Measurements from ENCODE around the gene PVALB.

GRCh38 chr22:36795633-36796032 lies 21.2 kb downstream of the PVALB start:
- TF ChIP-seq EZH2phosphoT487 (conservative IDR thresholded peaks at IDR 0.05; ENCODE audit: low read length) = no peak
- TF ChIP-seq, protein P1, sequence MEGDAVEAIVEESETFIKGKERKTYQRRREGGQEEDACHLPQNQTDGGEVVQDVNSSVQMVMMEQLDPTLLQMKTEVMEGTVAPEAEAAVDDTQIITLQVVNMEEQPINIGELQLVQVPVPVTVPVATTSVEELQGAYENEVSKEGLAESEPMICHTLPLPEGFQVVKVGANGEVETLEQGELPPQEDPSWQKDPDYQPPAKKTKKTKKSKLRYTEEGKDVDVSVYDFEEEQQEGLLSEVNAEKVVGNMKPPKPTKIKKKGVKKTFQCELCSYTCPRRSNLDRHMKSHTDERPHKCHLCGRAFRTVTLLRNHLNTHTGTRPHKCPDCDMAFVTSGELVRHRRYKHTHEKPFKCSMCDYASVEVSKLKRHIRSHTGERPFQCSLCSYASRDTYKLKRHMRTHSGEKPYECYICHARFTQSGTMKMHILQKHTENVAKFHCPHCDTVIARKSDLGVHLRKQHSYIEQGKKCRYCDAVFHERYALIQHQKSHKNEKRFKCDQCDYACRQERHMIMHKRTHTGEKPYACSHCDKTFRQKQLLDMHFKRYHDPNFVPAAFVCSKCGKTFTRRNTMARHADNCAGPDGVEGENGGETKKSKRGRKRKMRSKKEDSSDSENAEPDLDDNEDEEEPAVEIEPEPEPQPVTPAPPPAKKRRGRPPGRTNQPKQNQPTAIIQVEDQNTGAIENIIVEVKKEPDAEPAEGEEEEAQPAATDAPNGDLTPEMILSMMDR (IDR thresholded peaks at IDR 0.05; ENCODE audit: insufficient read depth, low read length, poor library complexity, severe bottlenecking) = no peak
